ENCODE results near the gene PTPRE.

DNA sequence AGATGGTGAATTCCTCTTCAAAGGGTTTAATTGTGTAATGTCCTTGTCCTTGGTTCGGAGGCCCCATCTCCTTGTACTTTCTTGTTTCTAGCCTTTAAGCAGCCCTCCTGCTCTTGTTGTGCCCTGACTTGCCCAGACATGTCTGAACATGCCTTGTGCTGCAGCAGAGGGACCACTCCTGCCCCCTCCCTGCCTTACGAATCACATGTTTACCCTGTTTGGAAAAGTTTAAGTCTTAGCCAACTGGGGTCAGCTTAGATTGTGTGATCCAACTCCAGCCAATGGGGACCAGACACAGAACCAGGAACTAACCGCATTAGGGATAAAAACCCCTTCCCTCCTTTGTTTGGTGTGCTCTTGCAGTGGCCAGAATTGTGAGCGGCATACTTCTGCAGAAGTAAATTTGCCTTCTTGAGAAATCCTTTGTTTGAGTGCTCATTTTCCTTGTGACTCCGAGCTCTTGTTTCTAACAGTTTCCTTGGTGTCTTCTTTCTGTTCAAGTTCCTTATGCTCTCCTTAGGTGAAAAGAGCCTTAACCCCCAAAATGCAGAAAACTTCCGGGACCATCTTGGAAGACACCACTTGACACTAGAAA lies 43.6 kb upstream of the PTPRE start:
- TF ChIP-seq, protein P1, sequence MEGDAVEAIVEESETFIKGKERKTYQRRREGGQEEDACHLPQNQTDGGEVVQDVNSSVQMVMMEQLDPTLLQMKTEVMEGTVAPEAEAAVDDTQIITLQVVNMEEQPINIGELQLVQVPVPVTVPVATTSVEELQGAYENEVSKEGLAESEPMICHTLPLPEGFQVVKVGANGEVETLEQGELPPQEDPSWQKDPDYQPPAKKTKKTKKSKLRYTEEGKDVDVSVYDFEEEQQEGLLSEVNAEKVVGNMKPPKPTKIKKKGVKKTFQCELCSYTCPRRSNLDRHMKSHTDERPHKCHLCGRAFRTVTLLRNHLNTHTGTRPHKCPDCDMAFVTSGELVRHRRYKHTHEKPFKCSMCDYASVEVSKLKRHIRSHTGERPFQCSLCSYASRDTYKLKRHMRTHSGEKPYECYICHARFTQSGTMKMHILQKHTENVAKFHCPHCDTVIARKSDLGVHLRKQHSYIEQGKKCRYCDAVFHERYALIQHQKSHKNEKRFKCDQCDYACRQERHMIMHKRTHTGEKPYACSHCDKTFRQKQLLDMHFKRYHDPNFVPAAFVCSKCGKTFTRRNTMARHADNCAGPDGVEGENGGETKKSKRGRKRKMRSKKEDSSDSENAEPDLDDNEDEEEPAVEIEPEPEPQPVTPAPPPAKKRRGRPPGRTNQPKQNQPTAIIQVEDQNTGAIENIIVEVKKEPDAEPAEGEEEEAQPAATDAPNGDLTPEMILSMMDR (IDR thresholded peaks at IDR 0.05), result no peak
- TF ChIP-seq EZH2phosphoT487 (IDR thresholded peaks at IDR 0.05), result no peak

Measured in neural progenitor cell (in vitro differentiated cells).